Stimulated activated CD8-positive, alpha-beta memory T cell treated with anti-CD3 and anti-CD28 coated beads, Interleukin-7, amount 100 ng/mL, for 4 hours (primary cell): ENCODE measurements around the gene RCSD1.

Experiments
- DNase-seq, 2 donors: peaks; one replicate each; pipeline ENCODE4 v3.0.0-alpha.2; 2020; ENCODE audit warnings: low read depth in 2 of 2

Gene RCSD1

DNA sequence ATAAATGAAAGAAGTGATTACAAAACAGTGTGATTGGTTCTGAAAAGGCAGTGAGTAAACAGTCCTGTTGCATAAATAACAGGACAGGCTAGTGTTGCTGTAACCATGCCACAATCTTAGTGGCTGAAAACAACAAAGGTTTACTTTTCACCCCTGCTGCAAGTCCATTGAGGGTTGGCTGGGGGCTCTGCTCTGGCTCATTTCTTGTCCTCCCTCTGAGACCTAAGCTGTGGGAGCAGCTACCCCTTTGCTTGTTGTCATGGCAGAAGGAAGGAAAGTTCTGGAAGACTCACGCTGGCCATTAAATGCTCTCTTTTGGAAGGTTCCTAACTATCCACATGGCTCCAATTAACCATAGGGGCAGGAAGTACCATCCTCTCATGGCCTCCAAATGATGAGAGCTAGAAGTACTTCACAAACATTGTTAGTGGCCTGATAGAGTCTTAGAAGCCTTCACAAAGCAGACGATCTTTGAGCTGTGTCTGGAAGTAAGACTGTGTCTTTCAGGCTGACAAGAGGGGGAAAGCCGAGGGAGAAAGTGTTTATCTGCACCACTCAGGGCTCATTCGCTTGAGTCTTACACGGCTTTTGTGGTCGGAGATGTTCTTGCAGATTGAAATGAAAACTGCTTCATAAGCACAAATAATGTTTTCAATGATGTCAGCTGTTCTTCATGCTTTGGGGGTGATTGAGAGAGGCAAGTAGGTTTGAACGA lies 11.9 kb downstream of the RCSD1 start:
- DNase-seq, result no peak

DNA sequence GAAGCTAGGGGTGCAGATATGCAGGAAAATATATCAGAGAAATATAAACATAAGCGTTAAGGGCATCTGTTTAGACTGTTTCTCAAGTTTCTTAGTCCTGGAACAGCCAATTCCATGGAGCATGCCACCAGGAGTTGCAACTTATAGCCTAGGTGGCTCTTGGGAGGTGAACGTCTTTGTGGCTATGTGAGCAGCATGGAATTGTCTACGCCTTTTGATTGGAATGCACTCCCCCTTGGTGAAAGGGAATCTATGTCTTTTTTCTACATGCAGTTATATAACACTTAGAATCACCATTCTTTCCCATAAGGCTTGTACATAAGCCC lies 12.4 kb downstream of the RCSD1 start:
- DNase-seq, result no peak

DNA sequence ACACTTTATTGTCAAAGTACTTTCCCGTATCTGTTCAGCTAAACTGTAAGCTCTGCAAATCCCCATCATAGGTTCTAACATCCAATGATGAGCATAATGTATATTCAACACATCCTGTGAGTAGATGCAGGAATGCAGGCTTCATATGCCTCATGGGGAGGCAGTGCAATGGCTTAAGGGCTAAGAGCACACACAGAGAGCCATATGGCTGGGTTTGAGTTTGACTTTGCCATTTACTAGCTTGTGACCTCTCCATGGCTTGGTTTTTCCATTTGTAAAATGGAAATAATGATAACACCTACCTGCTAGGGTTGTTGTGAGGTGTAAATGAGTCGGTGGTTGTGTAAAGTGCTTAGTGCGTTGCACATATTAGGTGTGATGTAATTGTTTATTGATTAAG lies 13.4 kb downstream of the RCSD1 start:
- DNase-seq, result no peak

DNA sequence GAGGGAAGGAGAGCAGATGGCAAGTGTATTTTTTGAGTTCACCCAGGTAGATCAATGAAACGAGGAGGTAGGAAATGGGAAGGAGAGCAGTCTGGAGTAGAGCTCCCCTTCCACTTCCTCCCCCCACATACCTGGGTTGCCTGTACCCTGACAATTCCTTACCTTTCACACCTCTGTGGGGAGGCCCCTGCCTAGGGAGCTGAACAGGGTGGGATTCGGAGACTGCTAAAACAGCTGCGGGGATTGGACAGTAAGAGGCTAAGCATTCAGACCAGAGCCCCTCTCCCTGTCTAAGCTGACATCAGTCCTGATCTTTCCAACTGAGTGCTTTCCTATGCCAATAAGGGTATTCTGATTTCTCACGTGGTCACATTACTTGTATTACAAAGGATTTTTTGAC lies 14.5 kb downstream of the RCSD1 start:
- DNase-seq, result no peak

DNA sequence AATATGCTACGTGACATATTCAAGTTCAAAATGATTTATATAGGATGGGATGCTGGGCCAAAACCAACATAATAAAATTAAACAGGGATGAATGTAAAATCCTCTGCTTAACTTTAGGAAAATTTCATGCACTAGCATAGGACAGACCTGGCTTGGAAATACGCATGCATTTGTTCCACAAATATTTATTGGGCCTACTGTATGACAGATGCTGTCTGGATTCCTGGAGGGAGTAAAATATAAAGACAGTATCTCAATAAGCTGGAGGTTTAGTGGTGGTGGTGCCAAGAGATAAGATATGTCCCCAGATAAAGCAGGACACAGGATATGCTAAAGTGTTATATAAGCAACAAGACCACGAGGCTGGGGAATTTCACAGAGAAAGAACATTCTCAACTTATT lies 15.1 kb downstream of the RCSD1 start:
- DNase-seq, result no peak

DNA sequence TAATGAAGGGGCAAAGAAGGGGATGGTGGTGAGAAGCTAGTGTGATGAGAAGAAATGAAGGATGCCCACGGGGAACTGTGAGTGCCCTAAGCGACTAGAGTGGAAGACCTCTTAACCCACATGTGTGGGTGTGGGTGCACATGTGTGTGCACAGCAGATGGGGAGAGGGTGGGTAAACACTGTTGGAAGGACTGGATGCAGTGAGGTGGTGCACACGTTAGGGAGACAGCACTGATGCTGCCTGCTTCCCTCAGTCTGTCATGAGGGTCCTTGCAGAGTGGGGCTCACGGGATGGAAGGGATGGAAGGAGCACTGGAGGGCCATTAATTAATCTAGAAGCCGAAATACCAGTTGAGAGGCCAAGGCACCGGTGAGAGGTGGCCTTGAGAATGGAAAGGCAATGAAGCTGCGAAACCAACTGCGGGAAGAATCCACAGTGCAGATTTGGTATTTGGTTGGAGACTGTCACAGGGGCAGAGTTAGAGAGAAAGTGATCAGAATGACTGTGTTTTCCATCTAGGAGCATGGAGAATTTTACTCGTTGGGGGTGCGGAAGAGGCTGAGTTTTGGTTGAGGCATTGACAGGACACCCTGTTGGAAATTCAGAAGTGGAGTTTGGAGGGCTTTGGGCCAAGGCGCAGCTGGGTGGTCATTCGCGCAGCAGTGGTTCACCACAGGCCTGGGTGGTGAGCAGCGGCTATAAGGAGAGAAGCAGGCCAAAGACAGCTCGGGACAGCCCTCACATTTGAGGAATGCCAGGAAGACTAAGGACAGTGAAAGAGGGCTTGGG lies 15.8 kb downstream of the RCSD1 start:
- no peak for DNase-seq

DNA sequence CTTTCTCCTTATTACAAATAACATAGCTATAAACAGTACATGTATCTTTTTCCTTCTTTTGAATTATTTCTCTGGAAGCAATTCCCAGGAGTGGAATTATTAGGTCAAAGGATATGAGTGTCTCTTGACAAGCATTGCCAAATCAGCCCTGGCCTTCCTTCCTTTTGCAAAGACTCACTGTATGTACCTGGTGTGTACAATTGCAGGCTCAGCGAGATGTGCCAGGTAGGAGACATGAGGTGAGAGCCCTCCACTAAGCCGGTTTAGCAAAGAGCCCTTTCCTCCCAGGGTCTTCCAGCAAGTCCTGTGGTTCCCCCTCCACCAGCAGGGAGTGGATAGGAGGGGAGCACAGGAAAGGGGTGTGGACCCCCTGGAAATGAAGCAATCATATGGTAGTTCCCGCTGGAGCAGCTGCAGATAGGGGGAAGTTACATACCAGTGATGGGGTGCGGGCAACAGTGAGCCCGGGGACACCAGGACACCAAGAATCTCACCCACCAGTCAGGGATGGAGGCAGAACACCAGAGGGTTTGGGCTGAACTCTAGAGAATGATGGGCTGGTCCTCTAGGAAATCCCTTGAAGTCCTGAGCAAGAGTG lies 18.3 kb downstream of the RCSD1 start:
- DNase-seq, result no peak

DNA sequence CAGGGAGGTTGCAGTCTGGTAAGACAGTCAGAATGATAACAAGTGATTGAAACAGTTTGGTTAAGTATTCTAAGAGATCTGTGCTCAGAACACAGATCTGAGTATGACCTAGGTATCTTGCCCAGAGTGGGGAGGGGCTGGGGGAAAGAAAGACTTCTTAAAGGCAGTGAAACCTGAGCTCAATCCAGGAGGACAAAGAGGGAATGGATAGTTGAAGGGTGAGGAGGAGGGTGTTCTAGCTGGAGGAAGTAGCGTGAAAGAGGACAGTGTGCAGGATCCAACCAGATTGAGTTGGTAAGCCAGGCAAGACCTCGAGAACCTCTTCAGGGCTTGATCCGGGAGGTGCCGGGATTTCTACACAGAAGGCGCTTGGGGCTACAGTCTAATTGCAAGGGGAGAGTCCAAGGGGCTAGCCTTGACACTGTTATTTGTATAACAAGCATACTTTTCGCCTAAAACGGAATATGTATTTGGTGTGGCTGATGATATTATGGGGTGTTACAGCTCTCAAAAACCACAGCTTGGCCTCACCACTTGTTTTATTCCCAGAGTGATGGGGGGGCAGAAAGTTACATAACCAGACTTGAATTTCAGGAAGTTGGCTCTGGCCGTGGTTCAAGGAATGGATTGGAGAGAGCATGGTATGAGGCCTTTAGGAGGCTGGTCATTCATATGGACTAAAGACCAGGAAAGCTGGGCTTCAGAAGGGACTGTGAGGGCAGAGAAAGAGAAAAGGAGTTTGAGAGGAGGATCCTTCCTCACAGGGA lies 19.1 kb downstream of the RCSD1 start:
- DNase-seq, result no peak

DNA sequence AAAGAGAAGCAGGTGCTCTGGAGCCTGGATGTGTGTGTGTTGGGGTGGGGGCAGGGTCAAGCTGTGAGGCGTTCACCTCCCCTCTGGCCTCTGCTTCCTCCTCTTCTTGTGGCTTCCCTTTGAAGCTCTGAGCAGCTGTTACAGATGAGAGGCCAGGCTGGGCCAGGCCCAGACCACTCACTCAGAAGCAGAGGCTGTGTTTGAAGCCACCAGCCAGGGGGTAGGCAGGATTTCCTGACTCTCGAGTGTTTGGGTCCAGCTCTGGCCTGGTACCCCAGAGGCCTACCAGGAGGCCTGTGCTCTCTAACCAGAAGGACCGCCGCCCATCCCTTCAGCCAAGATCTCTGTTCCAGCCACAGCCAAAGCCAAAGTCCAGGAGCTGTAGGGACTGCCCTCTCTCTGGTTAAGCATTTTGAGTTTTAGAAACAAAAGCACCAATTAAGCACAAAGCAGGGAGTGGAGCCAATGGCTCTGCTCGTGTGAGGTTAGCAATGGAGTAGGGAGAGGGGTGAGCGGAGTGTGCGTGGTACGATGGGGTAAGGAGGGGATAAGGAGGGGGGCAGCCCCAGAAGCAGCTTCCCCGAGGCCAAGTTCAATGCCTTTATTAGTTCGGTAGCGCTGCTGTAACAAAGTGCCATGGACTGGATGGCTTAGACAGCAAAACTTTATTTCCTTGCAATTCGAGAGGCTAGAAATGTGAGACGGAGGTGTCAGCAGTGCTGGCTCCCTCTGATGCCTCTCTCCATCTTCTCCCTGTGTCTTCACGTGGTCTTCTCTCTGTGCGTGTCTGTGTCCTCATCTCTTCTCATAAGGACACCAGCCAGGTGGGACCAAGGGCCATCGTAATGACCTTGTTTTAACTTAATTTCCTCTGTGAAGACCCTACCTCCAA lies 20.5 kb downstream of the RCSD1 start:
- no peak for DNase-seq

DNA sequence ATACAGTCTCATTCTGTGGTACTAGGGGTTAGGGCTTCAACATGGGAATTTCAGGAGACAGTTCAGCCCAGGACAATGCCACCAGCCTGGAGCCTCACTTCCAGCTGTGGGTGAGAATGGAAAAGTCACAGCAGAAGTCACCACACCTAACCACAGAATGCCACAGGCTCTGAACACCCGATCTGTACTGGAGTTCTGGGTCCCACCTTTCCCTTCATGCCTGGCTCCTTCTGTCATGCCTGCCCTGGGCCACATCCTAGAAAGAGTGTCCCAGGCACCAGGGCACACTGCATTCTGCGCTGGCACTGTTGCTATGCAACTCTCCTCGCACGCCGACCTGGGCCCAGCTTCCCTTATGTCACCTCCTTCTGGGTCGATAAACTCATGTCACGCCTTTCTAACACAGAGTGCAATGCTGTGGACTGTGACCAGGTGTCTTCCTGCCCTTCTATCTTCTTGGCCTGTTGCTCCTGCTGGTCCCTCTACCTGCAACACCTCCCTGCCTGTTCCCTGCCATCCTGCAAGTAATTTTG lies 21.2 kb downstream of the RCSD1 start:
- no peak for DNase-seq

DNA sequence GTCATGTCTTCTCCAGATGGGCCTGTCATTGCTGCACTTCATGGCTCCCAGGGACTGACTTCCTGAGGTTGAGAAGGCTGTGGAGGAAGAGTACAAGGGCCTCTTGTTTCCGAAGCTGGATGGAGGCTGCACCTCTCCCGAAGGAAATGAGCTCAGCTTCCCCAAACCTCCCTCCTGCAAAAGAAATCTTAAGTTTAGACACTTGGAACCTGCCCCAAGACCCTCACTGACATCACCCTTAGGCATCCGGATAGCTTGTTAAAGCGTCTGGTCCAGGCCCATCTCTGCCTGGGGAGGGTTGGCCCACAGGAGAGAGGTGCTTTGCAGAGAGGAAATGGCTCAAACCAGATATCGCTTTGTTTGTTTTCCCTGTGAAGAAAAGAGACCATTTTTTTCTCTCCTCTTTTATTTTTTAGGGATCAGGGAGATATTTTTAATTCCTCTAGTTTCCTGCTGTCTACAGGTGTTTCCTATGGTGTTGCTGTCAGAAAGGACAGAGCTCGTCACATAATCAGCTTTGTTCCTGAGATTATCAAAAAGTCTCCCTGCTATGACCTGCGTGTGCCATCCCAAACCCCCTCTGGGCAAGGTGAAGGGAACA lies 25.0 kb downstream of the RCSD1 start:
- DNase-seq, result no peak

DNA sequence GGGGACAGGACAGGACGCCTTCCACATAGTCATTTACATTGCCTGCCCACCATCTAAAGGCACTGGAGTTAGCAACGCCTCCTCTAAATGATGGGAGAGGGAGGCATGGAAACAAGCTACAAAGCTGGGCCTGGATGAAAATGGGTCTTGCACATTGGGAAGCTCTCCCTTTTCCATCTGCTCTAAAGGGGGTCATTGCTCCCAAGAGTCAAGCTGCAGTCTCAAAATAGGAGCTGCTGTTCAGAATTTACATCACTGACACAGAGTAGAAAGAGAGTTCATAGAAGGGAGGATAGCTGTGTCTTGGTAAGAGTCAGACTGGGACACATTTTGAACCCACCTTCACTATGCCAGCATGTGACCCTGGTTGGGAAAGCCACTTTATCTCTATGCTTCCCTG lies 26.6 kb downstream of the RCSD1 start:
- DNase-seq, result no peak

DNA sequence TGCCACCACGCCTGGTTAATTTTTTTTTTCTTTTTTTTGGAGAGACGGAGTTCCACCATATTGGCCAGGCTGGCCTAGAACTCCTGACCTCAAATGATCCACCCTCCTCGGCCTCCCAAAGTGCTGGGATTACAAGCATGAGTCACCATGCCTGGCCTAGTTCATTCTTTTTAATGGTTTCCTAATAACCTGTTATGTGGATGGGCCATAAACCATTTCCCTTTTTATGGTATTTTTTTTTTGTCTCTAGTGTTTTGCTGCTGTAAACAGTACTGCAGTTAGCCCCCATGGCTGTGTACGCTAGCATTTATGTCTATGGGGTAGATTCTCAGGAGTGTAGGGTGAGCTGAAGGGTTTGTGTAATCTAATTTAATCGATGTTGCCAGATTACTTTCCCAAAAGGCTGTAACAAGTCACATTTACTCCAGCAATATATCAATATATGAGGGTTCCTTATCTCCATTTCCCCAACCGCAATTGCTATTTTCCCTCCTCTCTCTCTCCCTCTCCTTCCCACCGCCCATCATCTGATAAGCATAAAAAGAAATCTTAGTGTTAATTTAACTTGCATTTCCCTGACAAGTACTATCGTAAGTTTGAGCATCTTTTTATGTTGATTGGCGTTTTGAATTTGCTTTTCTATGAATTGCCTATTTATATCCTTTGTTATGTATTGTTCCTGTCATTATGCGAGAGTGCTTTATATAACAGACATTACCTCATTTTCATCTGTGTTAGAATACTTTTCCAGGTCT lies 28.7 kb downstream of the RCSD1 start:
- DNase-seq, result no peak

DNA sequence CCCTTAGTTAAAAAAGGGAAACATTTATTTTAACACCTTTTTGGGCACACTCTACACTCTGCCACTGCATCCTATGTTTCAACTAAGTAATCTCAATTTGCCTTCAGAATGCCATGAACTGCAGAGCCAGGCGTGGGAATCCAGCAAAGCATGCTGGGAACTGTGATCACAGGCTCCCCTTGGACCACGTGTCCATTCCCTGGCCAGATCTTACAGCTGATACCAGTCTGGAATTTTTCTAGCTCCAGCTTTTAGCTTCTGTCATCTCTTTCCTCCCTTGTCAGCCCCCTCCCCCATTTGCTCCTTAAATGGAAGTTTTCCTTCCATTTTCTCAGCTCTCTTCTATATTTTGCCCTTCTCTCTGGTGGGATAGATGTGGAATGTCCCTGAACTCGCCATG lies 29.4 kb downstream of the RCSD1 start:
- no peak for DNase-seq

DNA sequence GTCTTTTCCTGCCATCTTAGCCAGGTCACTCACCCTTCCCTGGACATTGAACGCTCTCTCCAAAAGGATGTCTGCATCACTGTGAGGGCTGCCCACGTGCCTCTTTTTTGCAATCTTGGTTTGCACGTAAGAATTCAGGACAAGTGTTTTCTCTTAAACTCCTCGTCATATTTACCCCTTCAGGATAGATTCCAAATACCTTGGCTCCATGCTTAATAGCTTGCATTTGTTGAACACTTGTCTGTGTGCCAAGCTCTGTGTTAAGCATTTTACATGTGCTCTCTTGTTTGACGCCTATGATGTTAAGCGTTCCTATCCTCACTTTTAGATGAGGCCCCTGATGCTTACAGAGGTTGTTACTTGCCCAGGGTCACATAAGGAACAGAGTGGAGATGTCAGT lies 29.8 kb downstream of the RCSD1 start:
- DNase-seq, result no peak

DNA sequence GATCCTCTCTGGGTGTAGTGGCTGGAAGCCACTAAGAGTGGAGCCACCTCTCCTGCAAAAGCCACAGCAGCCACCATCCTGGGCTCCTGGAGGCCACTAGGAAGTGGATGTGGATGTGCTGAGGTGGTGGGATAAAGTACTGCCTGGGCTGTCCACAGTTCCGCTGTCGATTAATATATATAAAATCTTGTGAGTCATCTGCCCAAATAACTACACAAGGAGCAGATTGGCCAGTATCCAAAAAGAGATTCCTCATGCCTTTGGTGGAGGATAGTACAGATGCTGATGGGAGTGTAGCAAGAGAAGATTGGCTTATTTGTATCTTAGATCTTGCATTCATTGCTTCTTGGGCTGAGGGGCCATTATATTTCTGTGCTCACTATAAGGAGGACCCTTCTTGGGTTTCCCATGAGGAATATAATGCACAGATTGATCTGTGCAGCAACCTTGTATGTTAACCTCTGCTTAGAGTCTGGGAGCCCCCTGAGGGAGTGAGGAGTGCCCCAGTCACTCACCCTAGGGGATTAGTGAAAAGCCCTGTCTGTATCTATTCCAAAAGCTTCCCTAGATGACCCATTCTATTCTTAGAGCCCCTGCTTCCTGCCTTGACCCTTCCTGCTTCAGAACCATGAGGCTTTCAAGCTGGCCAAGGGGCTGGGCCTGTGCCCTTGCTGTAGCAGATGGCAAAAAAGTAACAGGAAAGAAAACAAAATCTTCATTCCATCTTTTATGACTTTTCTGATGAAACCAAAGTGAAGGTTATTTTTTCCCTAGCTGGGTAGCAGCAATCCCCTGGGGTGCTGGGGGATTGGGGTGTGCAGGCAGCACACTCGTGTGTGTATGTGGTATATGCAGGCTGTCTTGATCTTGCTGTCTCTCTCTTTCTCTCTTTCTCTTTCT lies 31.7 kb downstream of the RCSD1 start:
- DNase-seq, result no peak

DNA sequence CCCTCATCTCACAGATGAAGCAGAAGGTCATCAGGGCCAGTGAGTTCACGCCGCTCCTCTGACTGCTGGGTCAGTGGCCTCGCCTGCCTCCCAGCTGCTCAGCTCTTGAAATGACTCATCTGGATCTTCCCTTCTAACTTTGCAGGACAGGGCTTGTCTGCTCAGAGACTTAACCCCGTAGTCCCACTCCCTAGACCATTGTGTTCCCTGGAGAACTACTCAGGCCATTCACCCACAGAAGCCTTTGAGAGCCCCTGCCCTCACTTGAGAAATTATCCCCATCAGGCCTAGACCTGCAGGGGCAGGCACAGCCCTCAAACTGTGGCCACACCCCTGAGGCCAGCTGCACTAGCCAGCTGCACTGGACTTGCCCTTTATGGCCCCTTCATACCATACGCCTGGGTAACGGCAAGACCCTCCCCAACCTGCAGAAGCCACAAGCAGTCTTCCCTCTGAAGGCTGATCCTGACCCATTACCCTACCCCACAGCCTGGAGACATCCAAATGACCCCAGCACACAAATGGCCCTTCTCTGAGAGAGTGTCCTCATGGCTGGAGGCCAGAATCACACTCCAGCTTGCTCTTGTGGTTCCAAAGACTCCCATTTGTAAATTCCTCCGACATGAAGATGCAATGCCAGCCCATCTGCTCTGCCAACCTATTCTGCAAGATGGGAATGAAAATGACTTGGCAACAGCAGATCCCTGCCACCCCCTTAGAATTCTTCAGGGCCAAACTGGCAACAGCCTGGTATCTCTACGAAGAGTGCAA lies 33.2 kb downstream of the RCSD1 start:
- DNase-seq, result no peak

DNA sequence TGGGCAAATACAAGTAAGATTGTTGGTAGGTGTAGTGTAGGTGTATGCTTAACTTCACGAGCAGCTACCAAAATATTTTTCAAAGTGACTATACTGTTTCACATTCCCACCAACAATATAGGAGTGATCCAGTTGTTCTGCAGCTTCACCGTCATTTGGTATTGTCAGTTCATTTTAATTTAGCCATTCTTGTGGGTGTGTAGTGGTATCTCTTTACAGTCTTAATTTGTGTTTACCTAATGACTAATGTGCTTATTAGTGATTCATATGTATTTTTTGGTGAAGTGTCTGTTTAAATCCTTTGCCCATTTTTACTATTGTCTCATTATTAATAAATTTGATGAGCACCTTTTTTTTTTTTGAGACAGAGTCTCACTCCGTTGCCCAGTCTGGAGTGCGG lies 35.4 kb downstream of the RCSD1 start:
- DNase-seq, result no peak
